Panc1 (cell line): Measurements from ENCODE around the gene ZNF620.

Experiments
- POLR2AphosphoS5 ChIP-seq: IDR thresholded peaks from 2 replicates; pipeline ENCODE4 v1.6.1; 2012; ENCODE audit warnings: mild to moderate bottlenecking, low read depth, low read length, moderate library complexity
- TF ChIP-seq, protein P1 (sequence below): fragments of 450-650 bp; IDR thresholded peaks from 2 replicates; pipeline ENCODE4 v1.5.1; 2017; ENCODE audit warnings: mild to moderate bottlenecking

DNA sequence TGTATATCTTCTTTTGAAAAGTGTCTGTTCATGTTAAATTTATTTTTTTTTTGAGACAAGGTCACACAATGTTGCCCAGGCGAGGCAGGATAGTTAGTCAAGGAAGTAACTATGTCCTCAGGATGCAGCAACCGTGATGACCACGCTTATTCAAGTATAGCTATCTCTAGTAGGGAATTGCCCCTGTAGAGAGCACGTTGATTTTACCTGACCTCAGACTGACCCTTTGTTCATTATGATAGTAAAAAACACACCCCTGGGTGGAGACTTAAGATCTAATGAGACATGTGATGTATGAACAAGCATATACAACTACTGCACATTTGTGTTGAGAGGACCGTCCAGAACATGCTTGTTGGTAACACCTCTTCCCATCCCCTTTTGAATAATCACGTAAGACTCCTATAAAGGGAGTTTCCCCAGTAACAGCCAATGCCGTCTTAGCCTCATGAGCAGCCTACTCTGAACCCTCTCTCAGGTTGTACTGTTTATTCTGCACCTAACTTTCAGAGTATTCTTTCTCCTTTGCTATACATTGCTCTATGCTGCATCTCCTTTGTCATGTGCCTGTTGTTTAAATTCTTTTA lies 51.8 kb downstream of the ZNF620 start:
- no peak for TF ChIP-seq POLR2AphosphoS5
- TF ChIP-seq, protein P1, sequence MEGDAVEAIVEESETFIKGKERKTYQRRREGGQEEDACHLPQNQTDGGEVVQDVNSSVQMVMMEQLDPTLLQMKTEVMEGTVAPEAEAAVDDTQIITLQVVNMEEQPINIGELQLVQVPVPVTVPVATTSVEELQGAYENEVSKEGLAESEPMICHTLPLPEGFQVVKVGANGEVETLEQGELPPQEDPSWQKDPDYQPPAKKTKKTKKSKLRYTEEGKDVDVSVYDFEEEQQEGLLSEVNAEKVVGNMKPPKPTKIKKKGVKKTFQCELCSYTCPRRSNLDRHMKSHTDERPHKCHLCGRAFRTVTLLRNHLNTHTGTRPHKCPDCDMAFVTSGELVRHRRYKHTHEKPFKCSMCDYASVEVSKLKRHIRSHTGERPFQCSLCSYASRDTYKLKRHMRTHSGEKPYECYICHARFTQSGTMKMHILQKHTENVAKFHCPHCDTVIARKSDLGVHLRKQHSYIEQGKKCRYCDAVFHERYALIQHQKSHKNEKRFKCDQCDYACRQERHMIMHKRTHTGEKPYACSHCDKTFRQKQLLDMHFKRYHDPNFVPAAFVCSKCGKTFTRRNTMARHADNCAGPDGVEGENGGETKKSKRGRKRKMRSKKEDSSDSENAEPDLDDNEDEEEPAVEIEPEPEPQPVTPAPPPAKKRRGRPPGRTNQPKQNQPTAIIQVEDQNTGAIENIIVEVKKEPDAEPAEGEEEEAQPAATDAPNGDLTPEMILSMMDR, result no peak
